Bronchial epithelial cell (primary cell): ENCODE measurements around the gene ZIK1. TPM values are rescaled to one million over a fixed set of nuclear protein-coding genes. Genes with fewer than 3 reads are reported as not detected.
A peak's percentile ranks its signal among the peaks of the same experiment; 100 is the strongest.

Source experiments
- DNase-seq: peaks from one replicate; pipeline ENCODE4 v3.0.0-alpha.2; 2010; ENCODE audit warnings: low read depth
- FAIRE-seq: peaks from 2 replicates; lab custom pipeline; 2011; peaks lifted over from hg19 to GRCh38; lab: Jason Lieb, UNC
- H3K27me3 ChIP-seq: 2 replicates; pipeline ENCODE4 v1.5.1; 2011; ENCODE audit warnings: low read length; ENCODE audit not compliant: control insufficient read depth, insufficient read depth
- H3K36me3 ChIP-seq: 2 replicates; pipeline ENCODE4 v1.5.1; 2011; ENCODE audit warnings: low read length; ENCODE audit not compliant: control insufficient read depth, insufficient read depth
- H3K4me3 ChIP-seq: 2 replicates; pipeline ENCODE4 v1.5.1; 2011; ENCODE audit warnings: mild to moderate bottlenecking, low read depth, low read length, control low read depth
- CTCF ChIP-seq: IDR thresholded peaks from 2 replicates; pipeline ENCODE4 v1.5.1; 2011; ENCODE audit warnings: mild to moderate bottlenecking, moderate library complexity, low read length, control low read depth, inconsistent platforms; ENCODE audit not compliant: insufficient read depth, severe bottlenecking
- total RNA-seq: library from RNA; depleted of rRNA; stranded (reverse); fragments of >200 nt; gene quantifications from 2 replicates; pipeline ENCODE4 v1.2.1, GENCODE V29; 2014

The ZIK1 gene
- total RNA-seq, 1 donor from 2014 or later: 7.4 TPM

GRCh38 chr19:57583104-57583520, 833 bp upstream of the ZIK1 start:
- Histone ChIP-seq H3K36me3 (no peaks in the 10 kb centered on the region), H3K4me3 (no peak overlapping the region), H3K27me3 (no peaks in the 10 kb centered on the region)
- no peak for TF ChIP-seq CTCF
- DNase-seq (no peak), FAIRE-seq (no peak)

- H3K4me3 ChIP-seq: no peak overlapping the region
- peaks cover 8% of the 10 kb centered on the region for H3K36me3 ChIP-seq
- DNase-seq (peak; percentile 66), FAIRE-seq (no peak)
- no peaks in the 10 kb centered on the region for H3K27me3 ChIP-seq
- TF ChIP-seq CTCF: no peak
These were observed 3.6 kb downstream of the ZIK1 start for GRCh38 chr19:57587529-57587928.

GRCh38 chr19:57599377-57599760, 15.4 kb downstream of the ZIK1 start:
- H3K4me3 ChIP-seq: peak overlapping the region; percentile 76
- H3K27me3 ChIP-seq: no peaks in the 10 kb centered on the region
- DNase-seq: no peak
- no peaks in the 10 kb centered on the region for H3K36me3 ChIP-seq
- no peak for FAIRE-seq
- no peak for TF ChIP-seq CTCF

GRCh38 chr19:57599761-57600383, 15.9 kb downstream of the ZIK1 start, which contains the start of gene ZNF530:
ZNF530 (plus strand) TSS chr19:57599885; CDS start chr19:57604346, 4,461 bp downstream.
- Histone ChIP-seq H3K27me3 (no peaks in the 10 kb centered on the region), H3K4me3 (peak within 1 kb of the TSS; percentile 76), H3K36me3 (no peaks in the 10 kb centered on the region)
- TF ChIP-seq CTCF: no peak
- DNase-seq: peak; percentile 79
- FAIRE-seq: no peak

GRCh38 chr19:57606931-57607330, 23.0 kb downstream of the ZIK1 start:
- DNase-seq (no peak), FAIRE-seq (peak; percentile 23)
- Histone ChIP-seq H3K36me3 (peaks cover 4% of the 10 kb centered on the region), H3K4me3 (no peak overlapping the region), H3K27me3 (no peaks in the 10 kb centered on the region)
- TF ChIP-seq CTCF: no peak

- H3K27me3 ChIP-seq: no peaks in the 10 kb centered on the region
- no peak for FAIRE-seq
- no peak overlapping the region for H3K4me3 ChIP-seq
- no peak for TF ChIP-seq CTCF
- peaks cover 6% of the 10 kb centered on the region for H3K36me3 ChIP-seq
- no peak for DNase-seq
These were observed 27.2 kb downstream of the ZIK1 start for GRCh38 chr19:57611113-57611512.
